GM19324 (cell line): ENCODE results near the gene SLCO3A1.

ENCODE experiments used
- ATAC-seq: cut with Tn5 transposase; IDR thresholded peaks from one replicate; pipeline ENCODE4 v1.9.1; 2021; ENCODE audit warnings: mild to moderate bottlenecking, moderate library complexity; ENCODE audit not compliant: unreplicated experiment, low FRiP score

The SLCO3A1 gene

DNA sequence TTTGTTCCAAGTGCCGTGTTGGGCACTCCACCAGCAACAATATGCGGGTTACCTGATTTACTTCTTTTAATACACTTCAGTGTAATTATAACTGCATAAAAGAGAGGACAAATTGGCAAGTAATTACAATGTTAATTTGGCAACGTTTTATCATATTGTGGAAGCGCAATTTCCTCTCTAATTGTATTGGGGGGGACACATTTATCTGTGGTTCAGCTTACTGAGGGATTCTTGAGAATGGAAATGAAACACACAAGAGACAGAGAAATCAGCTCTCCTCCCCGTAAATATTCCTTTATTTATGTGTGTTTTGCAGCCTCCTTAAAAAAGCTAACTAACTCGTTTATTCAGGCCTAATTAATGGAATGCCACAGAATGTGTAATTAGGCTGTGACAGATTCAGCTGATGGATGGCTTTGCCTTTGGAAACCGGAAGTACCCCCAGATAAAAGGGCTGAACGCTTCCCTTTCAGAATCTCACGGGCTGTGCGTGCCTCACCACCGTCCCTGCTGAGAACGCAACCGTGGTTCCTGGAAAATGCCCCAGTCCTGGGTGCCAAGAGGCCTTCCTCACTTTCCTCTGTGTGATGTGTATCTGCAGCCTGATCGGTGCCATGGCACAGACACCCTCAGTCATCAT, 293.1 kb downstream of the SLCO3A1 start:
- ATAC-seq, result no peak

DNA sequence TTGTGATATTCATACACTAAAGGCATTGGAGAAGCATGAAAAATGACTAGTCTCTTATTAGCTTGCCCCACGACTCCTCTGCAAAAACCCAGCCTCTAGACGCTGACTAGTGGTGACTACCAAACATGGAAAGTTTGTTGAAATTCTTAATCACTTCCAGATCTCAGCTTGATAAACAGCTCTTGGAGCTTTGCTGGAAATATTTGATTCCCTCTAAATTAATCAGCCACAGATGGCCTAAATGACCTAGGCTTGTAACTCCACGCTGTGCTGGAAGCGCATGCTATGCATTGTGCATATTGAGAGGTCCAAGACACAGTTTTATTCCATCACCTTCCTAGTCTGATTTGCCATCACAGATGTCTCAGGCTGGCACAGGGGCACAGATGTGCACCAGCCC, 295.5 kb downstream of the SLCO3A1 start:
- no peak for ATAC-seq

GRCh38 chr15:92149465-92149864, 296.0 kb downstream of the SLCO3A1 start:
- no peak for ATAC-seq

- no peak for ATAC-seq
Observed at GRCh38 chr15:92151168-92151567, 297.7 kb downstream of the SLCO3A1 start.

- no peak for ATAC-seq
Observed at GRCh38 chr15:92151741-92152140, 298.2 kb downstream of the SLCO3A1 start.

DNA sequence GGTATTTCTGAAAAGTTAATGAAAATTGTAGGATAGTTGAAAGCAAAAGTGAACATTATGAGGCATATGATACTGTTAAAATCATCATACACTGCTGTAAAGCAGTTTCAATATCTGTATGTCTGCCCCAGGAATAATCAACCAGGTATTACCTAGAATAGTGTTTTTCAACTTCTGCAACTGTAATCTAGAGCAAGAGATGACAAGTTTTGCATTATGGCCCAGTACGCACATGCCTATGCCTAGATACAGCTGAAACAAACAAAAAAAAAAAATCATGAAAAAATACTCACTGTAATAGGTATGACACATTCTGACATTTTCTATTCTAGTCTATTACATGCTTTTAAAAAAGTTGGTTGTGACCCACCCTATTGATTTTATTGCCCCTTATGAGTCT, 299.5 kb downstream of the SLCO3A1 start:
- ATAC-seq, result no peak

GRCh38 chr15:92153620-92154019, 300.1 kb downstream of the SLCO3A1 start:
- no peak for ATAC-seq

DNA sequence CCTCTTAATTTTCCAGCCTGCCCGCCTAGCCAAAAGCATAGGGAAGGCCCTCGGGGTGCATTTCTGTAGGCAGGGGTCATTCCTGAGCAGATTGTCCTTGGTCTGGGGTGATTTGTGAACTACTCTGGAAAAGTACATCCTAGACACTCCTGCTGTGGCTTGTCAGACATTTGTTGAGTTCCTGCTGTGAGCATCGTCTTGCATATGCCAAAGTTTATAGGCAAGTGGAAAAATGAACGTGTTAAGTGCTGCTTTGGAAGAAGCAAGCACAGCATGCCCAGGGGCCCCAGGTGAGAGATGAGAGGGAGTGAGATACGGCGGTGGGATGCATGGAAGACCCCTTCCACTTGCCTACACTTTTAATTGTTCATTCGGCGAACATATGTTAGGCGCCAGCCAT, 302.4 kb downstream of the SLCO3A1 start:
- ATAC-seq, result no peak

GRCh38 chr15:92157666-92158298, 304.3 kb downstream of the SLCO3A1 start:
- no peak for ATAC-seq

DNA sequence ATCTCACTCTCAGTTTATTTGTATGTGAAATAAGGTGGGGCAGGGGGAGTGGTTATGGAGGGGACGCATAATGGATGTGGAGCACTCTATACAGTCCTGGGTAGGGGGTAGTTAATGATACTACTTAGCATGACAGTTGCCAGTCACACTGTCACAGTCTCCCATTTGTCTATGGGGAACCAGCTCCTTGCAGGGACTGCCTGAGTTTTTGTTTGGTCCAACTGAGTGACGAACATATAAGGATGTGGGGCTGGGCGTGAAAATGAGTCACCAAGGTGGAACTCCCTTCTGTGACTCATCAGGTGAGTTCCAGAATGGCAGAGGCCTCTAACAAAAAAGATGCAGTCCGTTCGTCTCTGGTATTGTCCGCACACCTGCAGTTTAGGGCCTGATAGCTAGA, 304.9 kb downstream of the SLCO3A1 start:
- ATAC-seq, result no peak

DNA sequence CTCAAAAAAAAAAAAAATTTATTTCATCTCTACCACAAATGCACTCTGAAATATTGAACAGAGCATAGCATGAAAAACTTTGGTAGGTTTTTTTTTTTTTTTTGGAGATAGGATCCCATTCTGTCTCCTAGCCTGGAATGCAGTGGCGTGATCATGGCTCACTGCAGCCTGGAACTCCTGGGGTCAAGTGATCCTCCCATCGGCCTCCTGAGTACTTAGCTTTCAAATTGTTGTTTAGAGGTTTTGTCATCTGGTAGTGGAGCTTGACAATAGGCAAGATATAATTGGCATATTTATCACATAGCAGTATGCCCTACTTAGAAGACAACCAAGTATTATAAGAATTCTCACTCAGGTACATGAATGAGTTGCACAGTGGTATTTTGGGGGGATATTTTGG, 306.0 kb downstream of the SLCO3A1 start:
- no peak for ATAC-seq

DNA sequence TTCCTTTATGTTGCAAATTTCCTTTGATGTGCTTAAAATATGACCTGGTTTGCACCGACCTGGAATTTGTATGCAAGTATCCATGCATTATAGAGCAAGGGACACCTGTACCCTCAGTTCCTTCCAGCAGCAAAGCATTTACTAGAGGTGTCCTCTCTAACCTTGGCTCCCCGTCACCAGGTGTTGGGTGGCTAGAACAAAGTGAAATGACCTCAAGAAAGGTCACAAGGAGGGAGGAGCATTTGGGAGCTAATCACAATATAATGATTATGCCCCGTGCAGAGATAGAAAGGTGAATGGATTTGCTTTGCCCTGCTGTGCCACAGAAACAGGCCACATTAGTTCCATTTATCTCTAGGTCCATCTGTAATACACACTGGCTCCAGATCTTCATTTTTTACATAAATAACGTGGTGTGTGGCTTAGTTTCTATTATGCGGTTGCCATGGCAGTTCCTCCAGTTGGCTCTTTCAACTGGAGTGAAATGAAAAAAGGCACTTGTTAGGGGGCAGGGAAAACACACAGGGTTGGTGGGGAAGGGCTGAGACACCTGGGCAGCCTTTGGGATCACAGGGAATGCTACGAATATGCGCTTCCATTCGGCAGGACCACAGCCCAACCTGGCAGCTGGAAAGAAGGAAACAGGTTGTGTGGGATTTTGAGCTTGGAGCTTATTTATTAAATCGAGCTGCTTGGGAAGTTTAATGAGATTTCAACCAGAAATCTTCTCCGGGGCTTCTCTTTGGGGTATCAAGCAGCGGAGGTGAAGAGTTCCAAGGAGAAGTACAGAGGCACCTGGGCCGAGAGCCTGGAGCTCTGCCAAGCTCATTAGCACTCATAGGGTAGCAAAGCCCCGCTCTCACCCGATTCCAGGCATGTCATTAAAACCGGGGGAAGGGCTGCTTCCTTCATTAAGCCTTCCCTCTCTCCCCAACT, 306.7 kb downstream of the SLCO3A1 start:
- ATAC-seq, result no peak

- ATAC-seq, result peak; percentile 92
Observed at GRCh38 chr15:92161039-92161670, 307.6 kb downstream of the SLCO3A1 start.

- ATAC-seq, result no peak
Observed at GRCh38 chr15:92162657-92163056, 309.1 kb downstream of the SLCO3A1 start.

GRCh38 chr15:92163641-92164040, 310.1 kb downstream of the SLCO3A1 start:
- no peak for ATAC-seq

- ATAC-seq, result no peak
Observed at GRCh38 chr15:92164327-92165000, 311.0 kb downstream of the SLCO3A1 start.

DNA sequence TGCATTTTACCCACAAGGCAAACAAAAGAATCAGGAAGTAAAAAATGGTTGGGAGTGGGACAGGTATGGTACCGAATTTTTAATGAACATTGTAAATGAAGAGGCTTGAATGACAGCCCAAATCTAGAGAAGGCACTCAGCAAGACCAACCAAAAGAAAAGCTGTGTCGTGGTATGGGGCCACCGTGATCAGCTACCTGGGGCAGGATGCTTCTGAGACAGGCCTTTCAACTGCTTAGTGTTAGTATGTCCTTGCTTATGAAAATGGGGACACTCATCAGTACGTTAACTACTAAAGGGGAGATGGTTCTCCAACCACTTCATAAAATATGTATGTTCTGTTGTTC, 311.5 kb downstream of the SLCO3A1 start:
- no peak for ATAC-seq

DNA sequence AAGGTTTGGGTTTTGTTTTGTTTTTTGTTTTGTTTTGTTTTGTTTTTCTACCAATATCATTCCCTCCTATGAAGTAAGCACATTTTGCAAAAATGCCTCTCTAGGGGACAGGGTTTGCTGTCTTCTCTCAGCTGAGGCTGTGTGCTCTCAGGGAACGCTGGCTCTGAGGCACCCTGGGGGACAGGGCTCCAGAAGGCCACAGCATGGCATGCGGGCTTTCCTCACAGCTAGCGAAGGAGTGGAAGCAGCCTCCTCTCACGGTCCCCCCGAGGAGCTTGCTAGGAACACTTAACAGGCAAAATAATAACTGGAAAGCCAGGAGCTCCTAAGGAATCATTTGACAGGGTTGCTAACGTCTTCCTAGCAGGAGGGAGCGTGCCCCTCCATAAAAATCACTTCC, 312.5 kb downstream of the SLCO3A1 start:
- no peak for ATAC-seq

GRCh38 chr15:92166751-92167405, 313.4 kb downstream of the SLCO3A1 start:
- ATAC-seq, result no peak

DNA sequence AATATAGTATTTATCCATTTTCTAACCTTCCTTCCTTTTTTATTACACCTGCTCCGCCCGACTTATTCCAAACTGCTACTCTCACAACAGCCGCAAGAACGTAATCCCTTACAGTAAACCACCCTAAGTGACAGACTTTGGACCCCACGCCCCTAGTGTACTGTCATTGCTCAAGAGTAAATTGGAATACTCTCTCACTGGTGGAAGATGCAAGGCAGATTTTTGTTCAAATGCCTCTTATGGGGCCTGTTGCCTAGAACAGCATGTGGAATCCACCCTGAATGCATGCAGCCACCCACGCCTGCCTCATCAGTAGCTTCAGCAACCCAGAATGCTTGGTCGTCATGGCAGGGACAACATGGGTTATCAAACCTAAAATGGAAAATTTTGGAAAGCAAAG, 313.9 kb downstream of the SLCO3A1 start:
- no peak for ATAC-seq
